ENCODE measurements around the gene NCAPG2.

The NCAPG2 gene

GRCh38 chr7:158620418-158620817, 84.2 kb downstream of the NCAPG2 start:
- Histone ChIP-seq H3K4me3 (ENCODE audit: insufficient read depth, low read depth, low read length, poor library complexity, severe bottlenecking) (no peak overlapping the region), H3K36me3 (ENCODE audit: control insufficient read depth, insufficient read depth, low read length) (no peaks in the 10 kb centered on the region), H3K4me1 (ENCODE audit: control insufficient read depth, insufficient read depth, low read length, poor library complexity, severe bottlenecking) (no peaks in the 10 kb centered on the region), H3K27ac (ENCODE audit: insufficient read depth, low read length, poor library complexity, severe bottlenecking) (no peak overlapping the region), H3K9me3 (ENCODE audit: control insufficient read depth, low read length) (no peaks in the 10 kb centered on the region), H3K27me3 (replicated peaks; ENCODE audit: control insufficient read depth, insufficient read depth, low read length, poor library complexity, severe bottlenecking) (no peaks in the 10 kb centered on the region)
- no peak for DNase-seq

GRCh38 chr7:158618745-158619140, 85.9 kb downstream of the NCAPG2 start:
- H3K9me3 ChIP-seq (ENCODE audit: control insufficient read depth, low read length) = no peaks in the 10 kb centered on the region
- DNase-seq = no peak
- H3K4me3 ChIP-seq (ENCODE audit: insufficient read depth, low read depth, low read length, poor library complexity, severe bottlenecking) = no peak overlapping the region
- no peak overlapping the region for H3K27ac ChIP-seq (ENCODE audit: insufficient read depth, low read length, poor library complexity, severe bottlenecking)
- no peaks in the 10 kb centered on the region for H3K27me3 ChIP-seq (replicated peaks; ENCODE audit: control insufficient read depth, insufficient read depth, low read length, poor library complexity, severe bottlenecking)
- H3K4me1 ChIP-seq (ENCODE audit: control insufficient read depth, insufficient read depth, low read length, poor library complexity, severe bottlenecking) = no peaks in the 10 kb centered on the region
- H3K36me3 ChIP-seq (ENCODE audit: control insufficient read depth, insufficient read depth, low read length) = no peaks in the 10 kb centered on the region

GRCh38 chr7:158617737-158618128, 86.9 kb downstream of the NCAPG2 start:
- DNase-seq = no peak
- Histone ChIP-seq H3K9me3 (ENCODE audit: control insufficient read depth, low read length) (no peaks in the 10 kb centered on the region), H3K27ac (ENCODE audit: insufficient read depth, low read length, poor library complexity, severe bottlenecking) (no peak overlapping the region), H3K36me3 (ENCODE audit: control insufficient read depth, insufficient read depth, low read length) (no peaks in the 10 kb centered on the region), H3K4me1 (ENCODE audit: control insufficient read depth, insufficient read depth, low read length, poor library complexity, severe bottlenecking) (no peaks in the 10 kb centered on the region), H3K27me3 (replicated peaks; ENCODE audit: control insufficient read depth, insufficient read depth, low read length, poor library complexity, severe bottlenecking) (no peaks in the 10 kb centered on the region), H3K4me3 (ENCODE audit: insufficient read depth, low read depth, low read length, poor library complexity, severe bottlenecking) (no peak overlapping the region)

- no peak overlapping the region for H3K4me3 ChIP-seq (ENCODE audit: insufficient read depth, low read depth, low read length, poor library complexity, severe bottlenecking)
- no peaks in the 10 kb centered on the region for H3K4me1 ChIP-seq (ENCODE audit: control insufficient read depth, insufficient read depth, low read length, poor library complexity, severe bottlenecking)
- no peak overlapping the region for H3K27ac ChIP-seq (ENCODE audit: insufficient read depth, low read length, poor library complexity, severe bottlenecking)
- no peaks in the 10 kb centered on the region for H3K9me3 ChIP-seq (ENCODE audit: control insufficient read depth, low read length)
- H3K27me3 ChIP-seq (replicated peaks; ENCODE audit: control insufficient read depth, insufficient read depth, low read length, poor library complexity, severe bottlenecking) = no peaks in the 10 kb centered on the region
- no peak for DNase-seq
- H3K36me3 ChIP-seq (ENCODE audit: control insufficient read depth, insufficient read depth, low read length) = no peaks in the 10 kb centered on the region
Measured at GRCh38 chr7:158616050-158616449, 88.6 kb downstream of the NCAPG2 start.

- no peak overlapping the region for H3K4me3 ChIP-seq (ENCODE audit: insufficient read depth, low read depth, low read length, poor library complexity, severe bottlenecking)
- no peaks in the 10 kb centered on the region for H3K27me3 ChIP-seq (replicated peaks; ENCODE audit: control insufficient read depth, insufficient read depth, low read length, poor library complexity, severe bottlenecking)
- H3K27ac ChIP-seq (ENCODE audit: insufficient read depth, low read length, poor library complexity, severe bottlenecking) = no peak overlapping the region
- no peak for DNase-seq
- no peaks in the 10 kb centered on the region for H3K9me3 ChIP-seq (ENCODE audit: control insufficient read depth, low read length)
- H3K36me3 ChIP-seq (ENCODE audit: control insufficient read depth, insufficient read depth, low read length) = no peaks in the 10 kb centered on the region
- H3K4me1 ChIP-seq (ENCODE audit: control insufficient read depth, insufficient read depth, low read length, poor library complexity, severe bottlenecking) = no peaks in the 10 kb centered on the region
Measured at GRCh38 chr7:158614700-158615099, 89.9 kb downstream of the NCAPG2 start.

- Histone ChIP-seq H3K4me3 (ENCODE audit: insufficient read depth, low read depth, low read length, poor library complexity, severe bottlenecking) (no peak overlapping the region), H3K9me3 (ENCODE audit: control insufficient read depth, low read length) (no peaks in the 10 kb centered on the region), H3K27me3 (replicated peaks; ENCODE audit: control insufficient read depth, insufficient read depth, low read length, poor library complexity, severe bottlenecking) (no peaks in the 10 kb centered on the region), H3K27ac (ENCODE audit: insufficient read depth, low read length, poor library complexity, severe bottlenecking) (no peak overlapping the region), H3K36me3 (ENCODE audit: control insufficient read depth, insufficient read depth, low read length) (no peaks in the 10 kb centered on the region), H3K4me1 (ENCODE audit: control insufficient read depth, insufficient read depth, low read length, poor library complexity, severe bottlenecking) (no peaks in the 10 kb centered on the region)
- no peak for DNase-seq
Measured at GRCh38 chr7:158613481-158613880, 91.1 kb downstream of the NCAPG2 start.

- Histone ChIP-seq H3K27ac (ENCODE audit: insufficient read depth, low read length, poor library complexity, severe bottlenecking) (no peak overlapping the region), H3K36me3 (ENCODE audit: control insufficient read depth, insufficient read depth, low read length) (no peaks in the 10 kb centered on the region), H3K27me3 (replicated peaks; ENCODE audit: control insufficient read depth, insufficient read depth, low read length, poor library complexity, severe bottlenecking) (no peaks in the 10 kb centered on the region), H3K4me1 (ENCODE audit: control insufficient read depth, insufficient read depth, low read length, poor library complexity, severe bottlenecking) (no peaks in the 10 kb centered on the region), H3K9me3 (ENCODE audit: control insufficient read depth, low read length) (no peaks in the 10 kb centered on the region), H3K4me3 (ENCODE audit: insufficient read depth, low read depth, low read length, poor library complexity, severe bottlenecking) (no peak overlapping the region)
- no peak for DNase-seq
Measured at GRCh38 chr7:158612546-158612945, 92.1 kb downstream of the NCAPG2 start.

GRCh38 chr7:158611541-158611940, 93.1 kb downstream of the NCAPG2 start:
- DNase-seq = no peak
- no peaks in the 10 kb centered on the region for H3K4me1 ChIP-seq (ENCODE audit: control insufficient read depth, insufficient read depth, low read length, poor library complexity, severe bottlenecking)
- no peaks in the 10 kb centered on the region for H3K9me3 ChIP-seq (ENCODE audit: control insufficient read depth, low read length)
- no peaks in the 10 kb centered on the region for H3K27me3 ChIP-seq (replicated peaks; ENCODE audit: control insufficient read depth, insufficient read depth, low read length, poor library complexity, severe bottlenecking)
- H3K27ac ChIP-seq (ENCODE audit: insufficient read depth, low read length, poor library complexity, severe bottlenecking) = no peak overlapping the region
- H3K4me3 ChIP-seq (ENCODE audit: insufficient read depth, low read depth, low read length, poor library complexity, severe bottlenecking) = no peak overlapping the region
- H3K36me3 ChIP-seq (ENCODE audit: control insufficient read depth, insufficient read depth, low read length) = no peaks in the 10 kb centered on the region

- H3K4me3 ChIP-seq (ENCODE audit: insufficient read depth, low read depth, low read length, poor library complexity, severe bottlenecking) = no peak overlapping the region
- DNase-seq = no peak
- H3K4me1 ChIP-seq (ENCODE audit: control insufficient read depth, insufficient read depth, low read length, poor library complexity, severe bottlenecking) = no peaks in the 10 kb centered on the region
- H3K27ac ChIP-seq (ENCODE audit: insufficient read depth, low read length, poor library complexity, severe bottlenecking) = no peak overlapping the region
- H3K9me3 ChIP-seq (ENCODE audit: control insufficient read depth, low read length) = no peaks in the 10 kb centered on the region
- H3K27me3 ChIP-seq (replicated peaks; ENCODE audit: control insufficient read depth, insufficient read depth, low read length, poor library complexity, severe bottlenecking) = no peaks in the 10 kb centered on the region
- no peaks in the 10 kb centered on the region for H3K36me3 ChIP-seq (ENCODE audit: control insufficient read depth, insufficient read depth, low read length)
Measured at GRCh38 chr7:158609313-158609974, 95.2 kb downstream of the NCAPG2 start.

- H3K27ac ChIP-seq (ENCODE audit: insufficient read depth, low read length, poor library complexity, severe bottlenecking) = no peak overlapping the region
- no peak for DNase-seq
- H3K36me3 ChIP-seq (ENCODE audit: control insufficient read depth, insufficient read depth, low read length) = no peaks in the 10 kb centered on the region
- H3K9me3 ChIP-seq (ENCODE audit: control insufficient read depth, low read length) = no peaks in the 10 kb centered on the region
- H3K4me3 ChIP-seq (ENCODE audit: insufficient read depth, low read depth, low read length, poor library complexity, severe bottlenecking) = no peak overlapping the region
- H3K4me1 ChIP-seq (ENCODE audit: control insufficient read depth, insufficient read depth, low read length, poor library complexity, severe bottlenecking) = no peaks in the 10 kb centered on the region
- H3K27me3 ChIP-seq (replicated peaks; ENCODE audit: control insufficient read depth, insufficient read depth, low read length, poor library complexity, severe bottlenecking) = no peaks in the 10 kb centered on the region
Measured at GRCh38 chr7:158607563-158607962, 97.0 kb downstream of the NCAPG2 start.
